ENCODE measurements around the gene KCNIP1. TPM values are rescaled to one million over a fixed set of nuclear protein-coding genes. Genes with fewer than 3 reads are reported as not detected.

The KCNIP1 gene
- total RNA-seq, 2 donors from 2014 or later: 1.6 to 13.5 TPM

GRCh38 chr5:170678811-170679210, 175.0 kb downstream of the KCNIP1 start:
- no peak for DNase-seq (ENCODE audit: low spot score)
- no peaks in the 10 kb centered on the region for H3K27me3 ChIP-seq (replicated peaks; ENCODE audit: insufficient read depth)
- no peak for TF ChIP-seq POLR2A (IDR thresholded peaks at IDR 0.05)
- no peak for TF ChIP-seq POLR2AphosphoS5 (IDR thresholded peaks at IDR 0.05)
- TF ChIP-seq CTCF (IDR thresholded peaks at IDR 0.05): no peak
- intact Hi-C loops (cut with DNase I): no loop called here
- no peak overlapping the region for H3K4me3 ChIP-seq
- no peak overlapping the region for H3K27ac ChIP-seq
- 93% methylated on average over 2 of the region's 2 CpGs for WGBS
- no peaks in the 10 kb centered on the region for H3K9me3 ChIP-seq
- H3K36me3 ChIP-seq: no peaks in the 10 kb centered on the region
- no peaks in the 10 kb centered on the region for H3K4me1 ChIP-seq (replicated peaks)

GRCh38 chr5:170681013-170681433, 177.2 kb downstream of the KCNIP1 start:
- H3K9me3 ChIP-seq: no peaks in the 10 kb centered on the region
- WGBS: 2% methylated on average over 28 of the region's 28 CpGs
- H3K4me3 ChIP-seq: no peak overlapping the region
- H3K4me1 ChIP-seq (replicated peaks): no peaks in the 10 kb centered on the region
- no peaks in the 10 kb centered on the region for H3K36me3 ChIP-seq
- no peak overlapping the region for H3K27ac ChIP-seq
- TF ChIP-seq POLR2A (IDR thresholded peaks at IDR 0.05) (no peak), CTCF (IDR thresholded peaks at IDR 0.05) (no peak), POLR2AphosphoS5 (IDR thresholded peaks at IDR 0.05) (no peak)
- intact Hi-C loops (cut with DNase I): no loop called here
- no peaks in the 10 kb centered on the region for H3K27me3 ChIP-seq (replicated peaks; ENCODE audit: insufficient read depth)
- DNase-seq (ENCODE audit: low spot score): no peak

DNA sequence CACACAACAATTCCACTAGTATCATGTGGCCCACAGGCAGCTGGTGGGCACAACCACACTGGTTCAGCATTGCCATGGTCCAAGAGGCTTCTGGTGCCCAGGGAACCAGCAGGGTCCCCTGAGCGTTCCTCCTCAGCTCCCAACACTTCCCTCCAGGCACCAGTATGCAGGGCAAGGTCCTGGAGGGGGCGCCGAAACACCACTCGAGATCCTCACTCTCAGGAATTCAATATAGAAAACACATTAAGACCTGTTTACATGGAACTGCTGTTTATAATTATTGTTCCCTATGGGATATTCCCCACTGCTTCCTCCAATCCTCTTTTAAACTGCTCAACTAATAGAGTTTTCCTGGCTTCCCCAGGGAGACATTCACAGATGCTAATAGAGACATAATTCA, 187.8 kb downstream of the KCNIP1 start:
- DNase-seq (ENCODE audit: low spot score): no peak
- H3K36me3 ChIP-seq: no peaks in the 10 kb centered on the region
- no peak overlapping the region for H3K27ac ChIP-seq
- intact Hi-C loops (cut with DNase I): no loop called here
- H3K9me3 ChIP-seq: no peaks in the 10 kb centered on the region
- no peaks in the 10 kb centered on the region for H3K4me1 ChIP-seq (replicated peaks)
- 16% methylated on average over 4 of the region's 4 CpGs for WGBS
- no peak overlapping the region for H3K4me3 ChIP-seq
- TF ChIP-seq POLR2AphosphoS5 (IDR thresholded peaks at IDR 0.05): no peak
- peaks cover 2% of the 10 kb centered on the region for H3K27me3 ChIP-seq (replicated peaks; ENCODE audit: insufficient read depth)

GRCh38 chr5:170693701-170694100, 189.9 kb downstream of the KCNIP1 start:
- H3K27ac ChIP-seq: no peak overlapping the region
- intact Hi-C loops (cut with DNase I): no loop called here
- no peak overlapping the region for H3K4me3 ChIP-seq
- no peak for TF ChIP-seq CTCF (IDR thresholded peaks at IDR 0.05)
- TF ChIP-seq POLR2A (IDR thresholded peaks at IDR 0.05): no peak
- TF ChIP-seq POLR2AphosphoS5 (IDR thresholded peaks at IDR 0.05): no peak
- 45% methylated on average over 4 of the region's 4 CpGs for WGBS
- no peak for DNase-seq (ENCODE audit: low spot score)
- peaks cover 2% of the 10 kb centered on the region for H3K27me3 ChIP-seq (replicated peaks; ENCODE audit: insufficient read depth)
- no peaks in the 10 kb centered on the region for H3K4me1 ChIP-seq (replicated peaks)
- no peaks in the 10 kb centered on the region for H3K36me3 ChIP-seq
- no peaks in the 10 kb centered on the region for H3K9me3 ChIP-seq

DNA sequence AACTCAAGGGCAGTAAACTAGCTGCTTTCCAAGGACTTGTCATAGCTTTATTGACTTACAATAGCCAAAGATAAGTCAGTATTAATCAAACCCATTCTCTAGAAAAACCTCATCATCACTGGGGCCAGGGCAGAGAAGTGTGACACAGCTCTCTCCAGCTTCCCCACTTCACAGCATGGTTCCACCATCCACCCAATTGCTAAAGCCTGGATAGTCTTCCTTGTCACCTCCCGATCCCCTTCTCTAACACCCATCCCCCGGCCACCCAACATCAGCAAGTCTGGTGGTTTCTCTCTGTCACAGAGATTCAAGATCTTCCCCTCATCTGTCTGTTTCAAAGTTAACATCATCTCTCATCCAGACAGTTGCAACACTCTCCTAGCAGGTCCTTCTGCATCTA, 191.1 kb downstream of the KCNIP1 start:
- Histone ChIP-seq H3K9me3 (no peaks in the 10 kb centered on the region), H3K27me3 (replicated peaks; ENCODE audit: insufficient read depth) (peaks cover 2% of the 10 kb centered on the region), H3K36me3 (no peaks in the 10 kb centered on the region), H3K4me1 (replicated peaks) (no peaks in the 10 kb centered on the region), H3K27ac (no peak overlapping the region), H3K4me3 (no peak overlapping the region)
- no peak for DNase-seq (ENCODE audit: low spot score)
- WGBS: 60% methylated on average over 2 of the region's 2 CpGs
- no peak for TF ChIP-seq CTCF (IDR thresholded peaks at IDR 0.05)
- TF ChIP-seq POLR2A (IDR thresholded peaks at IDR 0.05): no peak
- no peak for TF ChIP-seq POLR2AphosphoS5 (IDR thresholded peaks at IDR 0.05)
- intact Hi-C loops (cut with DNase I): no loop called here
